Endodermal cell (in vitro differentiated cells): ENCODE measurements around the gene PON3. TPM values are rescaled to one million over a fixed set of nuclear protein-coding genes. Genes with fewer than 3 reads are reported as not detected.

Experiments
- DNase-seq: peaks from one replicate; pipeline ENCODE4 v3.0.0-alpha.2; 2017
- H3K27ac ChIP-seq: 2 replicates; pipeline ENCODE4 v1.5.1; 2013; ENCODE audit warnings: mild to moderate bottlenecking, low read depth, low read length, moderate library complexity
- H3K27me3 ChIP-seq: 2 replicates; pipeline ENCODE4 v1.6.1; 2013; ENCODE audit warnings: mild to moderate bottlenecking, low read length, moderate library complexity; ENCODE audit not compliant: insufficient read depth, control insufficient read depth, poor library complexity, severe bottlenecking
- H3K36me3 ChIP-seq: 2 replicates; pipeline ENCODE4 v1.7.0; 2013; ENCODE audit warnings: mild to moderate bottlenecking, low read length, moderate library complexity; ENCODE audit not compliant: control insufficient read depth, insufficient read depth
- H3K4me1 ChIP-seq: one replicate; pipeline ENCODE4 v1.7.0; 2013; ENCODE audit warnings: low read length; ENCODE audit not compliant: control insufficient read depth, insufficient read depth
- H3K4me3 ChIP-seq: 2 replicates; pipeline ENCODE4 v1.5.1; 2013; ENCODE audit warnings: mild to moderate bottlenecking, low read length, moderate library complexity
- H3K9ac ChIP-seq: 2 replicates; pipeline ENCODE4 v1.6.1; 2013; ENCODE audit warnings: mild to moderate bottlenecking, low read length, moderate library complexity; ENCODE audit not compliant: poor library complexity, severe bottlenecking; ENCODE audit errors: extremely low read depth
- H3K9me3 ChIP-seq: 2 replicates; pipeline ENCODE4 v1.6.1; 2013; ENCODE audit warnings: mild to moderate bottlenecking, low read length, moderate library complexity; ENCODE audit not compliant: control insufficient read depth
- H3K27ac Mint-ChIP-seq: 2 replicates; pipeline ENCODE4 v1.8.0; 2020; ENCODE audit warnings: mixed read lengths
- H3K27me3 Mint-ChIP-seq: 2 replicates; pipeline ENCODE4 v1.8.0; 2021; ENCODE audit warnings: mild to moderate bottlenecking, mixed read lengths; ENCODE audit not compliant: insufficient read depth
- H3K36me3 Mint-ChIP-seq: 2 replicates; pipeline ENCODE4 v1.8.0; 2020; ENCODE audit warnings: low read depth, mixed read lengths
- H3K4me1 Mint-ChIP-seq: 2 replicates; pipeline ENCODE4 v1.8.0; 2020; ENCODE audit warnings: mixed read lengths
- H3K4me3 Mint-ChIP-seq: 2 replicates; pipeline ENCODE4 v1.8.0; 2020; ENCODE audit warnings: mild to moderate bottlenecking, moderate library complexity, mixed read lengths
- H3K9me3 Mint-ChIP-seq: 2 replicates; pipeline ENCODE4 v1.8.0; 2020; ENCODE audit warnings: mild to moderate bottlenecking, mixed read lengths
- WGBS, 2 experiments: methylation state at CpG; one replicate each; pipeline versions ENCODE4 v1.1.5 to v1.1.7; 2013; ENCODE audit warnings: missing lambda C conversion rate in 2 of 2, mixed read lengths in 1 of 2; ENCODE audit not compliant: insufficient coverage in 1 of 2, insufficient read length in 1 of 2; 5-methylcytosine and 5-hydroxymethylcytosine counted together
- total RNA-seq, 2 donors: library from RNA; stranded (reverse); fragmentation: NEBNext Ultra II Directional in 1 of 2; extraction: Animal tissue kit (Norgen Biotek cat#: 25700) in 1 of 2; gene quantifications; 2 replicates in 1 of 2; 3 replicates in 1 of 2; pipeline ENCODE4 v1.2.1, GENCODE V29; 2021
- TF ChIP-seq, protein P1 (sequence below): fragments of 200-600 bp; sonication (generic); conservative IDR thresholded peaks from 2 replicates; pipeline ENCODE4 v1.5.0; 2021; ENCODE audit warnings: antibody characterized with exemption, mild to moderate bottlenecking

The PON3 gene
- total RNA-seq, 2 donors from 2014 or later: 0.55 TPM; not detected in 1

DNA sequence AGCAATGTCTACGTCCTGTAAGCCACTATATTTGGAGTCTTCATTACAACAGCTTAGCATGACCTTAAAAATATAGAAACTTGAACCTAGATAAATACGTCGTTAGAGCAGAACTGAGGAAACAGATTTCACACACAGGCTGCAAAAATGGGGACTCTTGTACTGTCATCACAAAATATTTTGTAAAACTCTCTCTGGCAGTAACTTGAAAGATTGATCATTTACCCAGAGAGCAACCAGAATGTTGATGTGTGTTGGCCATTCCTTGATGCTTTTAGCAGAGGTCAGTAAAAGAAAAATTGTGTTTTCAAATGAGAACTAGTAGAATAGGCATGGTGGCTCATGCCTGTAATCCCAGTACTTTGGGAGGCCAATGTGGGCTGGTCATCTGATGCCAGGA, 57.3 kb downstream of the PON3 start:
- H3K4me3 ChIP-seq: no peak overlapping the region
- TF ChIP-seq, protein P1, sequence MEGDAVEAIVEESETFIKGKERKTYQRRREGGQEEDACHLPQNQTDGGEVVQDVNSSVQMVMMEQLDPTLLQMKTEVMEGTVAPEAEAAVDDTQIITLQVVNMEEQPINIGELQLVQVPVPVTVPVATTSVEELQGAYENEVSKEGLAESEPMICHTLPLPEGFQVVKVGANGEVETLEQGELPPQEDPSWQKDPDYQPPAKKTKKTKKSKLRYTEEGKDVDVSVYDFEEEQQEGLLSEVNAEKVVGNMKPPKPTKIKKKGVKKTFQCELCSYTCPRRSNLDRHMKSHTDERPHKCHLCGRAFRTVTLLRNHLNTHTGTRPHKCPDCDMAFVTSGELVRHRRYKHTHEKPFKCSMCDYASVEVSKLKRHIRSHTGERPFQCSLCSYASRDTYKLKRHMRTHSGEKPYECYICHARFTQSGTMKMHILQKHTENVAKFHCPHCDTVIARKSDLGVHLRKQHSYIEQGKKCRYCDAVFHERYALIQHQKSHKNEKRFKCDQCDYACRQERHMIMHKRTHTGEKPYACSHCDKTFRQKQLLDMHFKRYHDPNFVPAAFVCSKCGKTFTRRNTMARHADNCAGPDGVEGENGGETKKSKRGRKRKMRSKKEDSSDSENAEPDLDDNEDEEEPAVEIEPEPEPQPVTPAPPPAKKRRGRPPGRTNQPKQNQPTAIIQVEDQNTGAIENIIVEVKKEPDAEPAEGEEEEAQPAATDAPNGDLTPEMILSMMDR: no peak
- no peak overlapping the region for H3K9ac ChIP-seq
- no peaks in the 10 kb centered on the region for H3K27me3 ChIP-seq
- H3K9me3 ChIP-seq: no peaks in the 10 kb centered on the region
- H3K4me1 ChIP-seq: no peaks in the 10 kb centered on the region
- H3K36me3 Mint-ChIP-seq: no peaks in the 10 kb centered on the region
- H3K27ac ChIP-seq: no peak overlapping the region
- H3K9me3 Mint-ChIP-seq: peaks cover 4% of the 10 kb centered on the region
- no peaks in the 10 kb centered on the region for H3K27me3 Mint-ChIP-seq
- H3K4me1 Mint-ChIP-seq: peaks cover 11% of the 10 kb centered on the region
- WGBS, 2 experiments: 94 to 96% methylated on average over 3 of the region's 3 CpGs
- H3K36me3 ChIP-seq: no peaks in the 10 kb centered on the region
- DNase-seq: no peak
- no peak overlapping the region for H3K27ac Mint-ChIP-seq
- no peak overlapping the region for H3K4me3 Mint-ChIP-seq

DNA sequence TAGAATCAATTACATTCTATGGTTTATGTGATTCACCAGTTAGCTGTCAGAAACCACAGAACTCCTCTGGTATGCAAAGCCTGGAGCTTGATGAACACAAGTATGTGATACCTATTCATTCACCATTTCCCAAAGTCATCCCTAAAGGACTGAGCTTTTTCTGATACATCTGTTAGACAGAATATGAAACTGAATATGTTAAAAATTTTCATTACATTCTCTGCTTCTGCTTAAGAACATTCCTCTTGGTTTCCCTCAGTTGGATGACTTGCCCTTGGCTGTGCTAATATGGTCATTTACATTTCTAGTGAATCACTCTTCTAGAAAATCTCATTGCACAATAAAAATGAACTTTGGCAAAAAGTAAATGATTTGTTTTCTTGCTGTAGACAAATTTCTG, 61.1 kb downstream of the PON3 start:
- Mint-ChIP-seq H3K9me3 (peaks cover 4% of the 10 kb centered on the region), H3K4me1 (peaks cover 5% of the 10 kb centered on the region), H3K4me3 (no peak overlapping the region), H3K27ac (no peak overlapping the region), H3K36me3 (no peaks in the 10 kb centered on the region), H3K27me3 (no peaks in the 10 kb centered on the region)
- Histone ChIP-seq H3K27ac (no peak overlapping the region), H3K36me3 (no peaks in the 10 kb centered on the region), H3K27me3 (no peaks in the 10 kb centered on the region), H3K9ac (no peak overlapping the region), H3K4me1 (no peaks in the 10 kb centered on the region), H3K9me3 (no peaks in the 10 kb centered on the region), H3K4me3 (no peak overlapping the region)
- TF ChIP-seq, protein P1: no peak
- no peak for DNase-seq

DNA sequence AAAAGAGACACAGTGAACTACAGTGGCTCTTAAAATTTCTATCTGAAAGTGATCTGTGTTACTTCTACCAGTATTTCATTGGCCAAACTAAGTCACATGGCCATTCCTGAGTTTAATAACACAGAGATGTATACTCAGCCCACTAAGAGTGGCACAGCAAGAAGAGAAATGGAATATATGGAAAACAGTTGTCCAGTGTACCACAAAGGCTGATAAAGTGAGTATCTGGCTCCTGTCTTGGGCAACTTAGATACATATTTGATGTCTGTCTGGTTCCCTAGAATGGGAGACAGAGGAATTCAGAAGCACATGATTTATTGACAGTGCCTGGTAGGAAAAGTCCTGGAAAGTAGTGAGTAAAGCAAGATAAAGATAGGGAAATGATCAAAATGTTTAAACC, 61.7 kb downstream of the PON3 start:
- Histone ChIP-seq H3K9me3 (no peaks in the 10 kb centered on the region), H3K27ac (no peak overlapping the region), H3K27me3 (no peaks in the 10 kb centered on the region), H3K4me3 (no peak overlapping the region), H3K36me3 (no peaks in the 10 kb centered on the region), H3K9ac (no peak overlapping the region), H3K4me1 (no peaks in the 10 kb centered on the region)
- DNase-seq: no peak
- no peaks in the 10 kb centered on the region for H3K36me3 Mint-ChIP-seq
- no peak overlapping the region for H3K27ac Mint-ChIP-seq
- no peaks in the 10 kb centered on the region for H3K27me3 Mint-ChIP-seq
- TF ChIP-seq, protein P1: no peak
- peaks cover 4% of the 10 kb centered on the region for H3K9me3 Mint-ChIP-seq
- no peak overlapping the region for H3K4me3 Mint-ChIP-seq
- H3K4me1 Mint-ChIP-seq: peaks cover 5% of the 10 kb centered on the region
